Uterus (tissue), 2 donors: ENCODE results near the gene COL5A1.

Experiments
- CTCF ChIP-seq, 4 experiments: fragments of 200-600 bp in 2 of 4; fragments of 450-650 bp in 2 of 4; sonication (generic) in 2 of 4; IDR thresholded peaks; one replicate each; pipeline ENCODE4 v1.5.1; 2016 to 2019; ENCODE audit warnings: antibody characterized with exemption in 4 of 4, mild to moderate bottlenecking in 2 of 4, moderate library complexity in 1 of 4
- POLR2A ChIP-seq, 2 donors: fragments of 450-650 bp; IDR thresholded peaks; one replicate each; pipeline ENCODE4 v1.6.1; 2016; ENCODE audit warnings: antibody characterized with exemption in 2 of 2, mild to moderate bottlenecking in 1 of 2, moderate library complexity in 1 of 2

- no peak for TF ChIP-seq CTCF (IDR thresholded peaks at IDR 0.05)
- no peak for TF ChIP-seq POLR2A (IDR thresholded peaks at IDR 0.05)
Measured at GRCh38 chr9:134721344-134721743, 79.7 kb downstream of the COL5A1 start.
